Lung (tissue), 12 donors: Measurements from ENCODE around the gene RRM2. TPM values are rescaled to one million over a fixed set of nuclear protein-coding genes. Genes with fewer than 3 reads are reported as not detected.

ENCODE experiments used
- ATAC-seq: fragments of 200-7000 bp; cut with Tn5 transposase; one replicate; pipeline ENCODE4 v1.9.1; 2020; ENCODE audit warnings: moderate number of reproducible peaks; ENCODE audit not compliant: insufficient read depth, low FRiP score
- DNase-seq, 3 donors: peaks; one replicate each; pipeline ENCODE4 v3.0.0-alpha.2; 2013 to 2017
- H3K27ac ChIP-seq, 2 donors: one replicate each; pipeline ENCODE4 v1.5.1; 2013; ENCODE audit warnings: mild to moderate bottlenecking in 2 of 2, moderate library complexity in 2 of 2, control low read depth in 1 of 2, inconsistent platforms in 1 of 2, low read depth in 1 of 2, low read length in 1 of 2
- H3K27me3 ChIP-seq, 3 donors: one replicate each; pipeline ENCODE4 v1.5.1; 2013; ENCODE audit warnings: low read length in 2 of 3; ENCODE audit not compliant: control insufficient read depth in 3 of 3, insufficient read depth in 3 of 3
- H3K36me3 ChIP-seq, 4 donors: one replicate each; pipeline ENCODE4 v1.5.1; 2013; ENCODE audit warnings: low read length in 4 of 4, mild to moderate bottlenecking in 1 of 4, moderate library complexity in 1 of 4; ENCODE audit not compliant: control insufficient read depth in 4 of 4, insufficient read depth in 4 of 4
- H3K4me1 ChIP-seq, 5 donors: one replicate each; pipeline ENCODE4 v1.5.1; 2013; ENCODE audit warnings: low read length in 5 of 5, mild to moderate bottlenecking in 2 of 5, moderate library complexity in 1 of 5; ENCODE audit not compliant: control insufficient read depth in 5 of 5, insufficient read depth in 5 of 5
- H3K4me3 ChIP-seq: one replicate; pipeline ENCODE4 v1.5.1; 2013; ENCODE audit warnings: mild to moderate bottlenecking, control low read depth, moderate library complexity
- H3K9ac ChIP-seq, 2 donors: one replicate each; pipeline ENCODE4 v1.5.1; 2013; ENCODE audit warnings: low read length in 2 of 2, control low read depth in 1 of 2; ENCODE audit not compliant: insufficient read depth in 1 of 2
- H3K9me3 ChIP-seq, 4 donors: one replicate each; pipeline ENCODE4 v1.5.1; 2013; ENCODE audit warnings: low read length in 3 of 4, mild to moderate bottlenecking in 1 of 4, moderate library complexity in 1 of 4; ENCODE audit not compliant: control insufficient read depth in 4 of 4, insufficient read depth in 3 of 4
- CTCF ChIP-seq: IDR thresholded peaks from 2 replicates; pipeline ENCODE4 v1.5.1; 2012; ENCODE audit warnings: mild to moderate bottlenecking; ENCODE audit errors: control extremely low read depth, extremely low read depth
- WGBS, 2 donors: extraction: QIAGEN DNeasy Blood & Tissue Kit; methylation state at CpG; one replicate each; pipeline ENCODE4 v1.1.7; 2013; 5-methylcytosine and 5-hydroxymethylcytosine counted together
- polyA plus RNA-seq, 2 donors: library from polyadenylated mRNA; stranded (reverse); fragments of 200-250 nt; gene quantifications; one replicate each; pipeline ENCODE4 v1.2.1, GENCODE V29; 2013
- total RNA-seq, 2 donors: library from RNA; depleted of rRNA in 1 of 2; stranded (reverse); fragments of >200 nt in 1 of 2; gene quantifications; one replicate each; pipeline ENCODE4 v1.2.1, GENCODE V29; 2014 to 2021
- donor health status: control.
- donor health status: control.
- donor health status: Bipolar disorder and iron deficiency.
- donor health status: healthy.
- donor health status: DM: yes; HTN: yes; CAD: no.

The RRM2 gene
- total and polyA plus RNA-seq, 4 donors: 4.8 to 15.6 (median 5.7) TPM

GRCh38 chr2:10170256-10170655, 47.7 kb downstream of the RRM2 start:
- no peak overlapping the region for H3K4me3 ChIP-seq
- DNase-seq (no peak), ATAC-seq (peak; percentile 53)
- H3K9ac ChIP-seq: no peak overlapping the region
- no peaks in the 10 kb centered on the region for H3K27me3 ChIP-seq
- no peak for TF ChIP-seq CTCF
- peaks cover 0 to 17% (median 0%) of the 10 kb centered on the region in 5 donors for H3K4me1 ChIP-seq
- no peaks in the 10 kb centered on the region for H3K9me3 ChIP-seq
- H3K27ac ChIP-seq: no peak overlapping the region
- no peaks in the 10 kb centered on the region for H3K36me3 ChIP-seq
- 69 to 76% methylated on average over 8 to 9 of the region's 9 CpGs for WGBS, 2 donors

- H3K27me3 ChIP-seq: no peaks in the 10 kb centered on the region
- TF ChIP-seq CTCF: no peak
- no peaks in the 10 kb centered on the region for H3K36me3 ChIP-seq
- no peak overlapping the region for H3K27ac ChIP-seq
- DNase-seq (no peak), ATAC-seq (no peak)
- 92 to 94% methylated on average over 19 of the region's 19 CpGs for whole genome bisulfite sequencing, 2 donors
- H3K4me1 ChIP-seq: peaks cover 0 to 7% (median 0%) of the 10 kb centered on the region in 5 donors
- no peak overlapping the region for H3K9ac ChIP-seq
- no peaks in the 10 kb centered on the region for H3K9me3 ChIP-seq
- H3K4me3 ChIP-seq: no peak overlapping the region
These were observed 48.7 kb downstream of the RRM2 start for GRCh38 chr2:10171006-10171800.

GRCh38 chr2:10172033-10172871, 49.7 kb downstream of the RRM2 start:
- H3K27ac ChIP-seq: no peak overlapping the region
- no peaks in the 10 kb centered on the region for H3K27me3 ChIP-seq
- DNase-seq: no peak
- no peaks in the 10 kb centered on the region for H3K36me3 ChIP-seq
- H3K4me1 ChIP-seq: peaks cover 0 to 5% (median 0%) of the 10 kb centered on the region in 5 donors
- no peaks in the 10 kb centered on the region for H3K9me3 ChIP-seq
- WGBS, 2 donors: 89 to 91% methylated on average over 23 of the region's 23 CpGs
- H3K9ac ChIP-seq: no peak overlapping the region
- no peak for TF ChIP-seq CTCF
- ATAC-seq: no peak
- no peak overlapping the region for H3K4me3 ChIP-seq
